ENCODE results near the gene HSD17B1.
"Not testable (repeated sequence)": the region's sequence is repeated elsewhere in the genome, so short reads cannot be mapped to it uniquely, and the experiment has no call there.

The HSD17B1 gene

DNA sequence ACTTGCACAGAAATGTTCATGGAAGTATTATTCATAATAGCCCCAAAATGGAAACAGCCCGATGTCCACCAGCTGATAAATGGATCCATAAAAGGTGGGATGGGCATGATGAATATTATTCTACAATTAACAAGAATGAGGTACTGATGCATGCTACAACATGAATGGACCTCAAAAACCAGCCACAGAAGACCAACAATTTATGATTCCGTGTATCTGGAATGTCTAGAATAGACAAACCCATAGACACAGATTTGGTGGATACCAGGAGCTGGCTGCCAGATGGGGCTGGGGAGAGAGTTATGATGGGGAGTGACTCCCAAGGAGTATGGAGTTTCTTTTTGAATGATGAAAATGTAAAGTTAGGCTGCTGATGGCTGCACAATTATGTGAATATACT lies 27.5 kb upstream of the HSD17B1 start:
- no peak for DNase-seq (ENCODE audit: low spot score)

DNA sequence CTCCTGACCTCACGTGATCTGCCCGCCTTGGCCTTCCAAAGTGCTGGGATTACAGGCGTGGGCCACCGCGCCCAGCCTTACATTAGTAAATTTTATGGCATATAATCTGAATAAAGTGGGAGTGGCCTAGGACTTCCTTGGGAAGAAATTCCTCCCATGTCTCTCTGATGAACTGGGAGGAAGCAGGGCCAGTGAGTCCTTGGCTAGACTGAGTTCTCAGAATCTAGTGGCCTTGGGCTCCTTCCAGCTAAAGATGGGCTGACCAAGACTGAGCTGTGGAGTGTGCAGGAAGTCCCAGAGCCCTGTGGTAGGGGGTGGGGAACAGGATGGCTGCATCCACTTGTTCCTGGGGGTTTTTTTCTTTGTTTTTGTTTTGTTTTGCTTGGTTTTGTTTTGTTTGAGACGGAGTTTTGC lies 26.7 kb upstream of the HSD17B1 start:
- DNase-seq (ENCODE audit: low spot score), result no peak

DNA sequence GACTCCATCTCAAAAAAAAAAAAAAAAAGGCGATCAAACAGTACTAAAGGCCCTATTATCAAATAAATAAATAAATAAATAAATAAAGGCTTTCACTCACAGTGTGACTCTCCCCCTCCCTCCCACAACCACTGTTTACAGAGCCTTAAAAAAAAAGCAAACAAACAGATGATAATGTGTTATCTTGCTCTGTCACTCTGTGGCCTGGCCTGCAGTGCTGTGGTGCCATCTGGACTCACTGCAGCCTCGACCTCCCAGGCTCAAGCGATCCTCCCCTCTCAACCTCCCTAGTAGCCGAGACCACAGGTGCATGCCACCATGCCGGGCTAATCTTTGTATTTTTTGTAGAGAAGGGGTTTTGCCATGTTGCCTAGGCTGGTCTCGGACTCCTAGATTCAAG lies 24.8 kb upstream of the HSD17B1 start:
- DNase-seq (ENCODE audit: low spot score), result no peak

DNA sequence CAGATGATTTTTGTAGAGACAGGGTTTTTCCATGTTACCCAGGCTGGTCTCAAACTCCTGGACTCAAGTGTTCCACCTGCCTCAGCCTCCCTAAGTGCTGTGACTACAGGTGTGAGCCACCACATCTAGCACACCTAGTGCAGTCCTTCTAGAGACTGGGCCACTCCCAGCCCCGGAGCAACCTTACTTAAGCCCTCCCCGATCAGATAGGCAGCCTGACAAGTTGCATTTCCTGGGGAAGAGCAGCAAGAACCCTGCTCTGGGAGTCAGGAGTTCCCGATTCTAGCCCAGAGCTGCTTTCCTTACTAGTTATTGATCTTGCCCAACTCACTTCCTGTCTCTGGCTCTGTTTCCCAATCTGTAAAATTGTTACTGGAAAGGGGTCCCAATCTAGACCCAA lies 23.7 kb upstream of the HSD17B1 start:
- no peak for DNase-seq (ENCODE audit: low spot score)

DNA sequence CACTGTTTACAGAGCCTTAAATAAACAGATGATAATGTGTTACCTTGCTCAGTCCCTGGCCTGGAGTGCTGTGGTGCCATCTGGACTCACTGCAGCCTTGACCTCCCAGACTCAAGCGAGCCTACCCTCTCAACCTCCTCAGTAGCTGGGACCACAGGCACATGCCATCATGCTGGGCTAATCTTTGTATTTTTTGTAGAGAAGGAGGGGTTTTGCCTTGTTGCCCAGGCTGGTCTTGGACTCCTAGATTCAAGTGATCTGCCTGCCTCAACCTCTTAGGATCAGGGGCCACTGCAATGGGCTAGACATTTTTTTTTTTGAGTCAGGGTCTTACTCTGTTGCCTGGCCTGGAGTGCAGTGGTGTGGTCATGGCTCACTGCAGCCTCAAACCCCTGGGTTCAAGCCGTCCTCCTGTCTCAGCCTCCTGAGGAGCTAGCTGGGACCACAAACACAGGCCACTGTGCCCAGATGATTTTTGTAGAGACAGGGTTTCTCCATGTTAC lies 21.7 kb upstream of the HSD17B1 start:
- DNase-seq (ENCODE audit: low spot score), result no peak

DNA sequence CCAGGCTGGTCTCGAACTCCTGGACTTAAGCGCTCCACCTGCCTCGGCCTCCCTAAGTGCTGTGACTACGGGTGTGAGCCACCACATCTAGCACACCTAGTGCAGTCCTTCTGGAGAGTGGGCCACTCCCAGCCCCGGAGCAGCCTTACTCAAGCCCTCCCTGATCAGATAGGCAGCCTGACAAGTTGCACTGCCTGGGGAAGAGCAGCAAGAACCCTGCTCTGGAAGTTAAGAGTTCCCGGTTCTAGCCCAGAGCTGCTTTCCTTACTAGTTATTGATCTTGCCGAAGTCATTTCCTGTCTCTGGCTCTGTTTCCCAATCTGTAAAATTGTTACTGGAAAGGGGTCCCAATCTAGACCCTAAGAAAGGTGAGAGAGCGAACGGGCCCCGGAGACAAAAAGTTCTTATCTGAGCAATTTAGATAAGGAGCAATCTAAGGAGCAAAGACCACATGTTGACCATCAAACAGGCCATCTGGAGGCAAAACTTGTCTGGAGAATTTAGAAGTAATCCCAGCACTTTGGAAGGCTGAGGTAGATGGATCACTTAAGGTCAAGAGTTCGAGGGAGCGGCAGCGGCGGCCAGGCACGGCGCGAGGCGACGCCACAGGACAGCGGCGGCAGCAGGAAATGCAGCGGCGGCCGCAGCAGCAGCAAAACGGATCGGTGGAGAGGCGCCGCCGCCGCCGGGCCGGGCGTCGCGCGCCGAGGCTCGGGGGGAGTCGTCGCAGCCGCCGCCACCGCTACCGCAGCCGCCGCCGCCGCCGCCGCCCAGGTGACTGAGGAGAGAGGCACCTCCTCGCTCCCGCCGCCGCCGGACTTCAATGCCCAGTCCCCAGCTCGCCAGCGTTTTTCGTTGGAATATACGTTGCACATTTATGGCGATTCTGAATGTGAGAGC lies 21.0 kb upstream of the HSD17B1 start:
- DNase-seq (ENCODE audit: low spot score), result no peak

DNA sequence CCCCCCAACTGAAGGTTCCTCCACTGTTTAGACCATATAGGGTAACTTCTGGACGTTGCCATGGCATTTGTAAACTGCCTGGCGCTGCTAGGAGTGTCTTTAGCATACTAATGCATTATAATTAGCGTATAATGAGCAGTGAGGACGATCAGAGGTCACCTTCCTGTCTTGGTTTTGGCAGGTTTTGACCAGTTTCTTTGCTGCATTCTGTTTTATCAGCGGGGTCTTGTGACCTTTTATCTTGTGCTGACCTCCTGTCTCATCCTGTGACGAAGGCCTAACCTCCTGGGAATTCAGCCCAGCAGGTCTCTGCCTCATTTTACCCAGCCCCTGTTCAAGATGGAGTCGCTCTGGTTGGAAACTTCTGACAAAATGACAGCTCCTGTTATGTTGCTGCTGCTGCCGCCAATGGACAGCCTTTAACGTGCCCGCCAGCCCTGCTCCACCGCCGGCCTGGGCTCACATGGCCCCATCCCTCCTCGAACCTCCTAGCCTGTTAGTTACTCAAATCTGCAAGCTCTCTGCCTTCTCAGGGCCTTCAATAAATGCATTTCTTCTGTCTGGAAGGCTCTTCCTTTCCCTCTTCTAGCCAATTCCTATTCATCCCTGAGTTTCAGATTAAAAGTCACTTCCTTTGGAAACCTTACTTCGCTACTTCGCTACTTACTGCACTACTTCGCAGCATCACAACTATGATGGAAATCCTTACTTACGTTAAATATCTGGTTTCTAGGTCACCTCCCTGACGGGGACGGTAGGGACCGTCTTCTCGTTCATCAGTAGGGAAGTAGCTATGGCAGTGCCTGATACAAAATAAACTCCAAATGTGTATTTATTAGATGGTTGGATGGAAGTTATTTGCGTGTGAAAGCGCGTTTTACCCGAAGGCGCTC lies 17.3 kb upstream of the HSD17B1 start:
- no peak for DNase-seq (ENCODE audit: low spot score)

DNA sequence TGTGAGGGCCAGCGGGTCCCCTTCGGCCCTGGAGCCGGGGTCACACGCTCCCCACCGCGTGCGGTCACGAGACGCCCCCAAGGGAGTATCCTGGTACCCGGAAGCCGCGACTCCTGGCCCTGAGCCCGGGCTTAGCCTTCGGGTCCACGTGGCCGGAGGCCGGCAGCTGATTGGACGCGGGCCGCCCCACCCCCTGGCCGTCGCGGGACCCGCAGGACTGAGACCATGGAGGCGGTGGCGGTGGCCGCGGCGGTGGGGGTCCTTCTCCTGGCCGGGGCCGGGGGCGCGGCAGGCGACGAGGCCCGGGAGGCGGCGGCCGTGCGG lies 16.7 kb upstream of the HSD17B1 start, which contains the start of gene NAGLU:
Gene NAGLU (plus strand): TSS at position 194 of the 324 bp plus-strand sequence. CDS start 32 bp downstream, at position 226.
- peak; percentile 97 for DNase-seq (ENCODE audit: low spot score)

DNA sequence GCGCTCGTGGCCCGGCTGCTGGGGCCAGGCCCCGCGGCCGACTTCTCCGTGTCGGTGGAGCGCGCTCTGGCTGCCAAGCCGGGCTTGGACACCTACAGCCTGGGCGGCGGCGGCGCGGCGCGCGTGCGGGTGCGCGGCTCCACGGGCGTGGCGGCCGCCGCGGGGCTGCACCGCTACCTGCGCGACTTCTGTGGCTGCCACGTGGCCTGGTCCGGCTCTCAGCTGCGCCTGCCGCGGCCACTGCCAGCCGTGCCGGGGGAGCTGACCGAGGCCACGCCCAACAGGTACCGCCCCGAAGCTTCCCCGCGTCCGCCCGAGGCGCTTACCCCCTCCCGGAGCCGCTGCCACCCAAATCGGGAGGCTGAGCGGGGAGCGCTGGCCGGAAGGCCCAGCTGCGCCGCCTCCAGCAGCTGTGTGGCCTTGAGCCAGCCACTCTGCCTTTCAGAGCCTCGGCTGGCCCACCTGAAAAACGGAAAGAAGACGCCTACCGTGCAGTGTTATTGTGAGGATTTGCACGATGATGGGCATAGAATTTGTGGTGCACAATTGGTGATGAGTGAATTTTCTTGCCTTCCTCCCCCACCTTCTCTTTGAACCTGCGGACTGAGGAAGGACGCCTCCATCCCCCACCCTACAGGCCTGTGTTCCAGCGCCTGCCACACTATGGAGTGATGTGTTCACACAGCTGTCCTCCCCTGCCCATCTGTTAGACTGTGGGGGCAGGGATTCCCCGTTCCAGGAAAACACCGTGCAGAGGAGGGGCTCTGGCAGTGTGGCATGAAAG lies 16.2 kb upstream of the HSD17B1 start:
- DNase-seq (ENCODE audit: low spot score), result peak; percentile 87

DNA sequence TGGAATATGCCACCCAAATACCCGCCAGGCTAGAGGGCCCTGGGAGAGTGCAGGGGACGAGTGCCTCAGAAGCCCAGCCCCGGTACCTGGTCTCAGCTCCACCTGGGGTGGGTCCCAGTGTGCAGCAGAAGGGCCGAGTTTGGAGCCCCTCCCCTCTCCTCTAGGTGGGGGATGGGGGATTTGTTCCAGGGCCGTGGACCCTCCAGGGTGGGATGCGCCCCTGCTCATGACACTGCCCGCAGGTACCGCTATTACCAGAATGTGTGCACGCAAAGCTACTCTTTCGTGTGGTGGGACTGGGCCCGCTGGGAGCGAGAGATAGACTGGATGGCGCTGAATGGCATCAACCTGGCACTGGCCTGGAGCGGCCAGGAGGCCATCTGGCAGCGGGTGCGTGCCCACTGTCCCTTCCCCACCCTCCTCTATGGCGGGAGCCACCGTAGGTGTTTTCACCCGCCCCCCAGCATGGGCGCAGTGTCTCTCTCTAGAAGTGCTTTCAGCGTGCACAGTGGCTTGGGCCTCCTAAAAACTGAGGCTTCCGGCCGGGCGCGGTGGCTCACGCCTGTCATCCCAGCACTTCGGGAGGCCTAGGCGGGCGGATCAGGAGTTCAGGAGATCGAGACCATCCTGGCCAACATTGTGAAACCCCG lies 15.4 kb upstream of the HSD17B1 start:
- DNase-seq (ENCODE audit: low spot score), result no peak

DNA sequence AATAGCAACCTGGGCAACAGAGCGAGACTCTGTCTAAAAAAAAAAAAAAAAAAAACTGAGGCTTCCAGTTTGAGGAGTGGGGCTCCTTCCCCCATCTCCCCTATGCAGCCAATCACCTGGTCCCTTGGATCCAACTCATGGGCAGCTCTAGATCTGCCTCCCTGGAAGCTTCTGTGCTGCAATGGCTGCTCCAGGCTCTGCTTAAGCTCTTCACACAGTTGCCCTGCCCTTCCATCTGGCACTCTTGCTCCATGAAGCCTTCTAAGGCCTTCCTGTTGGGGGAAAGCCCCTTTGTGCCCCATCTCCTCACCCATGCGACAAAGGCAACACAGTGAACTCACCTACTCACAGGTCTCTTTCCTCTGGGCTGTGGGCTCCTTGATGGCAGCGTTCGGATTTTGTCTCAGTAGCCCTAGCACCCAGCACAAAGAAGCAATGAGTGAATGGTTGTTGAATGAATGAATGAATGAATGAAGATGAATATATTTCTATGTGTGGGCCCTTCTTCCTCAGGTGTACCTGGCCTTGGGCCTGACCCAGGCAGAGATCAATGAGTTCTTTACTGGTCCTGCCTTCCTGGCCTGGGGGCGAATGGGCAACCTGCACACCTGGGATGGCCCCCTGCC lies 14.8 kb upstream of the HSD17B1 start:
- DNase-seq (ENCODE audit: low spot score), result no peak

DNA sequence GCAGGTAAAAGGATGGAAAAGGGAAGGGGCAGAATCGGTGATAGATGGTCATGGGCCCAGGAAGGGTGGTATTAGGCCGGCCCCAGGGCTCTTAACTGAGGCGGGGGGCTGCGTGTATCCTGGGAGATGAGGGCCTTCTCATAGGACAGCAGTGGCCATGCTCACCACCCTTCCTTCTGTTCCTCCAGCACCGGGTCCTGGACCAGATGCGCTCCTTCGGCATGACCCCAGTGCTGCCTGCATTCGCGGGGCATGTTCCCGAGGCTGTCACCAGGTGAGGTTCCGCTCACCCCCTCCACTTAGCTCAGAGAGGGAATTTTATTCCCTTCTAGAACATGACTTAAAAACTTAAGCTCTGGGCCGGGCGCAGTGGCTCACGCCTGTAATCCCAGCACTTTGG lies 14.2 kb upstream of the HSD17B1 start:
- no peak for DNase-seq (ENCODE audit: low spot score)

DNA sequence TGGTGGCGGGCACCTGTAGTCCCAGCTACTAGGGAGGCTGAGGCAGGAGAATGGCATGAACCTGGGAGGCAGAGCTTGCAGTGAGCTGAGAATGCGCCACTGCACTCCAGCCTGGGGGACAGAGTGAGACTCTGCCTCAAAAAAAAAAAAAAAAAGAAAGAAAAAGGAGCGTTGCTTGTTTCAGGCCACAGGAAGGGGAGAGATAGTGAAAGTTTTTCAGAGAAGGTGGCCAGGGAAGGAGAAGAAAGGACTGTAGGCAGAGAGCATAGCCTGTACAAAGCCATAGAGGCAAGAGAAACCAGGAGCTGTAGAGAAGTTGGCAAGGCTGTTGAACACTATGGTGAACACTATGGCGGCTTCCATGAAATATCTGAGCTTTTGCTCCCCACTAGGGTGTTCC lies 12.2 kb upstream of the HSD17B1 start:
- DNase-seq (ENCODE audit: low spot score), result not testable (repeated sequence)

DNA sequence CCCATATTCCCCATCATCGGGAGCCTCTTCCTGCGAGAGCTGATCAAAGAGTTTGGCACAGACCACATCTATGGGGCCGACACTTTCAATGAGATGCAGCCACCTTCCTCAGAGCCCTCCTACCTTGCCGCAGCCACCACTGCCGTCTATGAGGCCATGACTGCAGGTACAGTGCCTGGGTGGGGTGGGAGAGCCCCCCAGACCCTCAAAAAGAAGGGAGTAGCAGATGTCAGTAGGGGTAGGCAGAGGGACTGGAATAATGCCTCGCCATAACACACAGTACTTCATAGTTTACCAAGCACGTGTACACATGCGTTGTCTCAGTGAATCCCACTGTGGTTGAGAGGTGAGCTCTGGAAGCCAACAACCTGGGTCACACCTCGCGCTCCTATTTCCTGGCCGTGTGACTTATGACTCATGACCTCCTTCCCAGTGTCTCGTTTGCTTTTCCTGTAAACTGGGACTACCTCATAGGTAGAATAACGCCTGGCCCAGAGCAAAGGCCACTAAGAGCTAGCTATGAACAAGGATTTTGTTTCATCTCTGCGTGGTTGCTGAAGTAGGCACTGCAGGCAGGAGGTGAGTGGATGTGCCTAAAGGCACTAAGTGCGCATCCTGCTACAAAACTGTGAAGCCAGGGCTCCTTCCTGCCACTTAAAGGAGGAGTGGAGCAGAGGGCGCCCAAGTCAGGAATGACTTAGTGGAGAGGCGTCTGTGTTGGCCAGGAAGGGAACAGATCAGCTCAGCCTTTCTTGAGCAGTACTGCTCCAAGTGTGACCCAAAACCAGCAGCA lies 11.5 kb upstream of the HSD17B1 start:
- DNase-seq (ENCODE audit: low spot score), result no peak

DNA sequence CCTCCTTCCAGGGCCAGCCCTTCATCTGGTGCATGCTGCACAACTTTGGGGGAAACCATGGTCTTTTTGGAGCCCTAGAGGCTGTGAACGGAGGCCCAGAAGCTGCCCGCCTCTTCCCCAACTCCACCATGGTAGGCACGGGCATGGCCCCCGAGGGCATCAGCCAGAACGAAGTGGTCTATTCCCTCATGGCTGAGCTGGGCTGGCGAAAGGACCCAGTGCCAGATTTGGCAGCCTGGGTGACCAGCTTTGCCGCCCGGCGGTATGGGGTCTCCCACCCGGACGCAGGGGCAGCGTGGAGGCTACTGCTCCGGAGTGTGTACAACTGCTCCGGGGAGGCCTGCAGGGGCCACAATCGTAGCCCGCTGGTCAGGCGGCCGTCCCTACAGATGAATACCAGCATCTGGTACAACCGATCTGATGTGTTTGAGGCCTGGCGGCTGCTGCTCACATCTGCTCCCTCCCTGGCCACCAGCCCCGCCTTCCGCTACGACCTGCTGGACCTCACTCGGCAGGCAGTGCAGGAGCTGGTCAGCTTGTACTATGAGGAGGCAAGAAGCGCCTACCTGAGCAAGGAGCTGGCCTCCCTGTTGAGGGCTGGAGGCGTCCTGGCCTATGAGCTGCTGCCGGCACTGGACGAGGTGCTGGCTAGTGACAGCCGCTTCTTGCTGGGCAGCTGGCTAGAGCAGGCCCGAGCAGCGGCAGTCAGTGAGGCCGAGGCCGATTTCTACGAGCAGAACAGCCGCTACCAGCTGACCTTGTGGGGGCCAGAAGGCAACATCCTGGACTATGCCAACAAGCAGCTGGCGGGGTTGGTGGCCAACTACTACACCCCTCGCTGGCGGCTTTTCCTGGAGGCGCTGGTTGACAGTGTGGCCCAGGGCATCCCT lies 9.3 kb upstream of the HSD17B1 start:
- no peak for DNase-seq (ENCODE audit: low spot score)

DNA sequence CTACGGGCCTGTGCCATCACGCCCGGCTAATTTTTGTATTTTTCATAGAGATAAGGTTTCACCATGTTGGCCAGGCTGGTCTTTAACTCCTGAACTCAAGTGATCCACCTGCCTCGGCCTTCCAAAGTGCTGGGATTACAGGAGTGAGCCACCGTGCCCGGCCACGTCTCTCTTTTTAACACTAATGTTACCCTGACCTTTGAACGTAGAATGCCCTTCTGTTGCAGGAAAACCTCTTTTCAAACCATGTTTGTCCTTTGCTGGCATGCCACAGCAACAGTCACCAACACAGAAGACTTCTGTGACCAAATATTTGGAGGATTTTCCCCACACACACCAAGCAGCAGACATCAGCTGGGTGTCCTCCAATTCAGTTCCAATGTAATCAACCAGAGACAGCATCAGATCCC lies 7.8 kb upstream of the HSD17B1 start:
- DNase-seq (ENCODE audit: low spot score), result no peak

DNA sequence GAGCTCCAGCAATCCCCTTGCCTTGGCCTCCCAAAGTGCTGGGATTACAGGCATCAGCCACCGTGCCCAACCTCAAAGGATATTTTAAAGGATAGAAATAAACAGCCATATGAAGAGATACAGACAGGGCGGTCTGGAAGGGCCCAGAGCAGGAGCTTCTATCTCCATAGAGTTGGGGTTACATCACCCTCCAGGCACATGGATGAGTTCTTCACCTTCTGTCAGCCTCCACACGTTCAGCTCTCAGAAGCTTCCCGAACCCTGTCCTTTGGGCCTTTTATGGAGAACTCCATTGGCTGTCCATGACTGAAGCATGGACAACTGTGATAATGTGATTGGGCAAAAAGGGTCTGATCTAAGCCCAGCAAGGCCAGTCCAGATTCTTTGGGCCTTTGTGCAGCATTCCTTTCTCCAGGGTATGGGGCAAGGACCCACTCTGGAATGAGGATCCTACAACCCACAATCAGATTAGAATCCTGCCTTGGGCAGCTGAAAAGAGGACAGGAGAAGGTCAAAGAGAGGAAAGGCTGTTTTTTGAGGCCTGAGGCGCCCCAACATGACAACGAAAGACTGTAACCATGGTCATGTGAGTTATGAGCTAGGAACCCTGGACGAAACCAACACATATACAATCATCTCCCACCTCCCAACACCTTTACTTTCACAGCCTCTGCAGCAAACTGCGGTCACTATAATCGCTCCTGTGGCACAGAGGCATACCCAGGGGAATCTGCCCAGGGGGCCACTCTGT lies 6.8 kb upstream of the HSD17B1 start:
- DNase-seq (ENCODE audit: low spot score), result not testable (repeated sequence)

DNA sequence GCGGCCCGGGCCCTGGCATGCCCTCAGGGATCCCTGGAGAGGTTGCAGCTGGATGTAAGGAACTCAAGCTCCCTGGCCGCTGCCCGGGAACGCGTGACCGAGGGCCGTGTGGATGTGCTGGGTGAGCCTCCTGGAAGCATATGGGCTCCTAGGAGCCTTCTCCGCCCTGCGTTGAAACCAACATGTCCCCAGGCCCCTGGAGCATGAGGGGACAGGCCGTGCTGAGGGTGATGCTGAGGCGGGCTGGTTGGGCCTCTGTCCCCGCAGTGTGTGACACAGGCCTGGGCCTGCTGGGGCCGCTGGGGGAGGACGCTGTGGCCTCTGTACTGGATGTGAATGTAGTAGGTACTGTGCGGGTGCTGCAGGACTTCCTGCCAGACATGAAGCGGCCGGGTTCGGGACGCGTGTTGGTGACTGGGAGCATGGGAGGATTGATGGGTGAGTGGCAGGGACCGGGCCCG lies 5.7 kb upstream of the HSD17B1 start:
- DNase-seq (ENCODE audit: low spot score), result no peak
